ENCODE results near the gene ZNF207. TPM values are rescaled to one million over a fixed set of nuclear protein-coding genes. Genes with fewer than 3 reads are reported as not detected.
A peak's percentile ranks its signal among the peaks of the same experiment; 100 is the strongest.

Gene ZNF207
- total RNA-seq, 1 experiment from 2014 or later, result 223 TPM

DNA sequence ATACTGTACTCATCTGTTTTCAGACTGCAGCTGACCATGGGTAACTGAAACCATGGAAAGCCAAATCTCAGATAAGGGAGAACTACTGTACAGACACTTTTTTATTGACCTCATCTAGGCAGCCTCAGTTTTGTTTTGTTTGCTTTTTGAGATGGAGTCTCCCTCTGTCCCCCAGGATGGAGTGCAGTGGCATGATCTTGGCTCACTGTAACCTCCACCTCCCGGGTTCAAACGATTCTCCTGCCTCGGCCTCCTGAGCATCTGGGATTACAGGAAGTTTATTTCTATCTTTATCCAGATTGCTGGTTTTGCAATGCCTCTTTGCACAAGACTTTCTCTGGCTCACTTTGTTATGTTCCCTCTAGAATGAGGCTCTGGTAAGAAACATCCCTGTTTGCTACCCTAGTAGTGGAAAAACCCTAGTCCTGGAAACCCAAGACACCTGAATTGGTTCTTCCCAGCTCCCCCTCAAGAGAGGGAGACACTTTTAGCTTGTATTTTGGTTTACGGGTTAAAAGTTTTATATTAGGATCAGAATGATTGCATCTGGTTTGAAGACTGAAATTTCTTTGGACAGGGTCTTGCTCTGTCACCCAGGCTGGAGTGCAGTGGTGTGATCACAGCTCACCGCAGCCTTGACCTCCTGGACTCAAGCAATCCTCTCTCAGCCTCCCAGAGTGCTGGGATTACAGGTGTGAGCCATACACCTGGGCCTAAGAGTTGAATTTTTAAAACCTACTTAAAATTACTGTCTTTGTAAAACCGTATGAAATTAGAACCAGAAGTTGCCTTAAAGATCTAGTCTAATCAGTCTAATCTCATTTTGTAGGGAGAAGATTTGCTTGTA lies 38.9 kb downstream of the ZNF207 start (continued):
- TF ChIP-seq GABPB1 (CRISPR knock-in tag; IDR thresholded peaks at IDR 0.05) (no peak), CBFB (CRISPR knock-in tag; IDR thresholded peaks at IDR 0.05; ENCODE audit: low read depth) (no peak), FOXP1 (CRISPR knock-in tag; IDR thresholded peaks at IDR 0.05; ENCODE audit: borderline replicate concordance) (no peak)
- TF ChIP-seq, protein P1, sequence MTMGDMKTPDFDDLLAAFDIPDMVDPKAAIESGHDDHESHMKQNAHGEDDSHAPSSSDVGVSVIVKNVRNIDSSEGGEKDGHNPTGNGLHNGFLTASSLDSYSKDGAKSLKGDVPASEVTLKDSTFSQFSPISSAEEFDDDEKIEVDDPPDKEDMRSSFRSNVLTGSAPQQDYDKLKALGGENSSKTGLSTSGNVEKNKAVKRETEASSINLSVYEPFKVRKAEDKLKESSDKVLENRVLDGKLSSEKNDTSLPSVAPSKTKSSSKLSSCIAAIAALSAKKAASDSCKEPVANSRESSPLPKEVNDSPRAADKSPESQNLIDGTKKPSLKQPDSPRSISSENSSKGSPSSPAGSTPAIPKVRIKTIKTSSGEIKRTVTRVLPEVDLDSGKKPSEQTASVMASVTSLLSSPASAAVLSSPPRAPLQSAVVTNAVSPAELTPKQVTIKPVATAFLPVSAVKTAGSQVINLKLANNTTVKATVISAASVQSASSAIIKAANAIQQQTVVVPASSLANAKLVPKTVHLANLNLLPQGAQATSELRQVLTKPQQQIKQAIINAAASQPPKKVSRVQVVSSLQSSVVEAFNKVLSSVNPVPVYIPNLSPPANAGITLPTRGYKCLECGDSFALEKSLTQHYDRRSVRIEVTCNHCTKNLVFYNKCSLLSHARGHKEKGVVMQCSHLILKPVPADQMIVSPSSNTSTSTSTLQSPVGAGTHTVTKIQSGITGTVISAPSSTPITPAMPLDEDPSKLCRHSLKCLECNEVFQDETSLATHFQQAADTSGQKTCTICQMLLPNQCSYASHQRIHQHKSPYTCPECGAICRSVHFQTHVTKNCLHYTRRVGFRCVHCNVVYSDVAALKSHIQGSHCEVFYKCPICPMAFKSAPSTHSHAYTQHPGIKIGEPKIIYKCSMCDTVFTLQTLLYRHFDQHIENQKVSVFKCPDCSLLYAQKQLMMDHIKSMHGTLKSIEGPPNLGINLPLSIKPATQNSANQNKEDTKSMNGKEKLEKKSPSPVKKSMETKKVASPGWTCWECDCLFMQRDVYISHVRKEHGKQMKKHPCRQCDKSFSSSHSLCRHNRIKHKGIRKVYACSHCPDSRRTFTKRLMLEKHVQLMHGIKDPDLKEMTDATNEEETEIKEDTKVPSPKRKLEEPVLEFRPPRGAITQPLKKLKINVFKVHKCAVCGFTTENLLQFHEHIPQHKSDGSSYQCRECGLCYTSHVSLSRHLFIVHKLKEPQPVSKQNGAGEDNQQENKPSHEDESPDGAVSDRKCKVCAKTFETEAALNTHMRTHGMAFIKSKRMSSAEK (CRISPR knock-in tag; IDR thresholded peaks at IDR 0.05; ENCODE audit: borderline replicate concordance), result no peak

DNA sequence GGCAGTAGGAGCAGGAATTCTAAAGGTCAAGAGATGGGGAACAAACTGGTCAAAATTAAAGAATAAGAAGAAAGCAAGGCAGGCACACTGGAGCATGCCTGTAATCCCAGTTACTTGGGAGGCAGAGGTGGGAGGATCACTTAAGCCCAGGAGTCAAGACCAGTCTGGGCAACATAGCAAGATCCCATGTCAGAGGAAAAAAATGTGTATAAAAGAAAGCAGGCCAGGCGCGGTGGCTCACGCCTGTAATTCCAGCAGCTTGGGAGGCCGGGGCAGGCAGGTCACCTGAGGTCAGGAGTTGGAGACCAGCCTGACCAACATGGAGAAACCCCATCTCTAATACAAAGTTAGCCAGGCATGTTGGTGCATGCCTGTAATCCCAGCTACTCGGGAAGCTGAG lies 43.9 kb downstream of the ZNF207 start:
- peak overlapping the region; percentile 73; the same call in 1 of the 2 replicates for H3K27ac Mint-ChIP-seq
- CTCF ChIA-PET, result interaction anchor here (3.2 kb wide), 1 partner anchor 51 kb away, joined by 12 read pairs; the partner anchor contains the start of gene PSMD11

DNA sequence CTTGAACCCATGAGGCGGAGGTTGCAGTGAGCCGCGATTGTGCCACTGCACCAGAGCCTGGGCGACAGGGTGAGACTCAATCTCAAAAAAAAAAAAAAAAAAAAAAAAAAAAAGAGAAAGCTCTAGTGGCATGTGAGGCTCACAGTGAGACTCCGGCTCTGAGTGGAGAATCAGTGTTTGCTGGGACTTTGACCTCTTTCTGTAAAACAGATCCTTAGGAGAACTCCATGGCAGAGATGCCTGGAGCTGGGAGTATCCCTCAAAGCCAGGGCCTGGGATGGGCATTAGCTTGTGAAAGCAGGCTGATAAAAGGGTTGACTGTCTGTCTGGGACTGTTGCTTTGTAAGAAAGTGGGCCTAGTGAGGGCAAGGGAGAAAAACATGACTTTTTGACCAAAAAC lies 46.4 kb downstream of the ZNF207 start:
- ChIA-PET POLR2A (no interaction called here), CTCF (interaction anchor here (0.7 to 1.6 kb wide), 3 partner anchors 48 to 376 kb away, joined by 3 to 6 read pairs (median 3); partner anchors contain the start of gene PSMD11)
- peaks cover 9% of the 10 kb centered on the region for H3K9me3 Mint-ChIP-seq
- H3K4me3 Mint-ChIP-seq, result no peak overlapping the region
- peak overlapping the region; percentile 83 for H3K27ac Mint-ChIP-seq
- DNase-seq (ENCODE audit: low spot score), result no peak
- no peaks in the 10 kb centered on the region for H3K4me1 Mint-ChIP-seq
- no peak for ATAC-seq
- 0 out of 2 replicates have a peak, but pooled peaks cover 5% of the 10 kb centered on the region for H3K36me3 Mint-ChIP-seq
- no peaks in the 10 kb centered on the region for H3K27me3 Mint-ChIP-seq (ENCODE audit: low read depth)
- TF ChIP-seq, protein P2, sequence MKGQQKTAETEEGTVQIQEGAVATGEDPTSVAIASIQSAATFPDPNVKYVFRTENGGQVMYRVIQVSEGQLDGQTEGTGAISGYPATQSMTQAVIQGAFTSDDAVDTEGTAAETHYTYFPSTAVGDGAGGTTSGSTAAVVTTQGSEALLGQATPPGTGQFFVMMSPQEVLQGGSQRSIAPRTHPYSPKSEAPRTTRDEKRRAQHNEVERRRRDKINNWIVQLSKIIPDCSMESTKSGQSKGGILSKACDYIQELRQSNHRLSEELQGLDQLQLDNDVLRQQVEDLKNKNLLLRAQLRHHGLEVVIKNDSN (CRISPR knock-in tag; IDR thresholded peaks at IDR 0.05), result no peak
- TF ChIP-seq ZNF396 (CRISPR knock-in tag; IDR thresholded peaks at IDR 0.05; ENCODE audit: borderline replicate concordance) (no peak), SP1 (CRISPR knock-in tag; conservative IDR thresholded peaks at IDR 0.05) (no peak), ZNF219 (CRISPR knock-in tag; IDR thresholded peaks at IDR 0.05; ENCODE audit: borderline replicate concordance) (no peak), FOXJ3 (CRISPR knock-in tag; IDR thresholded peaks at IDR 0.05; ENCODE audit: borderline replicate concordance) (no peak), NR2C2 (CRISPR knock-in tag; IDR thresholded peaks at IDR 0.05) (no peak), TCF7 (CRISPR knock-in tag; IDR thresholded peaks at IDR 0.05; ENCODE audit: low read depth) (no peak)
- TF ChIP-seq, protein P3, sequence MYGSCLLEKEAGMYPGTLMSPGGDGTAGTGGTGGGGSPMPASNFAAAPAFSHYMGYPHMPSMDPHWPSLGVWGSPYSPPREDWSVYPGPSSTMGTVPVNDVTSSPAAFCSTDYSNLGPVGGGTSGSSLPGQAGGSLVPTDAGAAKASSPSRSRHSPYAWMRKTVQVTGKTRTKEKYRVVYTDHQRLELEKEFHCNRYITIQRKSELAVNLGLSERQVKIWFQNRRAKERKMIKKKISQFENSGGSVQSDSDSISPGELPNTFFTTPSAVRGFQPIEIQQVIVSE (CRISPR knock-in tag; IDR thresholded peaks at IDR 0.05; ENCODE audit: borderline replicate concordance), result no peak
- TF ChIP-seq, protein P4, sequence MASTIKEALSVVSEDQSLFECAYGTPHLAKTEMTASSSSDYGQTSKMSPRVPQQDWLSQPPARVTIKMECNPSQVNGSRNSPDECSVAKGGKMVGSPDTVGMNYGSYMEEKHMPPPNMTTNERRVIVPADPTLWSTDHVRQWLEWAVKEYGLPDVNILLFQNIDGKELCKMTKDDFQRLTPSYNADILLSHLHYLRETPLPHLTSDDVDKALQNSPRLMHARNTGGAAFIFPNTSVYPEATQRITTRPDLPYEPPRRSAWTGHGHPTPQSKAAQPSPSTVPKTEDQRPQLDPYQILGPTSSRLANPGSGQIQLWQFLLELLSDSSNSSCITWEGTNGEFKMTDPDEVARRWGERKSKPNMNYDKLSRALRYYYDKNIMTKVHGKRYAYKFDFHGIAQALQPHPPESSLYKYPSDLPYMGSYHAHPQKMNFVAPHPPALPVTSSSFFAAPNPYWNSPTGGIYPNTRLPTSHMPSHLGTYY (CRISPR knock-in tag; IDR thresholded peaks at IDR 0.05), result no peak
- TF ChIP-seq, protein P5, sequence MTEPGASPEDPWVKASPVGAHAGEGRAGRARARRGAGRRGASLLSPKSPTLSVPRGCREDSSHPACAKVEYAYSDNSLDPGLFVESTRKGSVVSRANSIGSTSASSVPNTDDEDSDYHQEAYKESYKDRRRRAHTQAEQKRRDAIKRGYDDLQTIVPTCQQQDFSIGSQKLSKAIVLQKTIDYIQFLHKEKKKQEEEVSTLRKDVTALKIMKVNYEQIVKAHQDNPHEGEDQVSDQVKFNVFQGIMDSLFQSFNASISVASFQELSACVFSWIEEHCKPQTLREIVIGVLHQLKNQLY (CRISPR knock-in tag; IDR thresholded peaks at IDR 0.05), result no peak
- TF ChIP-seq, protein P6, sequence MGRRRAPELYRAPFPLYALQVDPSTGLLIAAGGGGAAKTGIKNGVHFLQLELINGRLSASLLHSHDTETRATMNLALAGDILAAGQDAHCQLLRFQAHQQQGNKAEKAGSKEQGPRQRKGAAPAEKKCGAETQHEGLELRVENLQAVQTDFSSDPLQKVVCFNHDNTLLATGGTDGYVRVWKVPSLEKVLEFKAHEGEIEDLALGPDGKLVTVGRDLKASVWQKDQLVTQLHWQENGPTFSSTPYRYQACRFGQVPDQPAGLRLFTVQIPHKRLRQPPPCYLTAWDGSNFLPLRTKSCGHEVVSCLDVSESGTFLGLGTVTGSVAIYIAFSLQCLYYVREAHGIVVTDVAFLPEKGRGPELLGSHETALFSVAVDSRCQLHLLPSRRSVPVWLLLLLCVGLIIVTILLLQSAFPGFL (CRISPR knock-in tag; IDR thresholded peaks at IDR 0.05; ENCODE audit: borderline replicate concordance), result no peak
- TF ChIP-seq, protein P7, sequence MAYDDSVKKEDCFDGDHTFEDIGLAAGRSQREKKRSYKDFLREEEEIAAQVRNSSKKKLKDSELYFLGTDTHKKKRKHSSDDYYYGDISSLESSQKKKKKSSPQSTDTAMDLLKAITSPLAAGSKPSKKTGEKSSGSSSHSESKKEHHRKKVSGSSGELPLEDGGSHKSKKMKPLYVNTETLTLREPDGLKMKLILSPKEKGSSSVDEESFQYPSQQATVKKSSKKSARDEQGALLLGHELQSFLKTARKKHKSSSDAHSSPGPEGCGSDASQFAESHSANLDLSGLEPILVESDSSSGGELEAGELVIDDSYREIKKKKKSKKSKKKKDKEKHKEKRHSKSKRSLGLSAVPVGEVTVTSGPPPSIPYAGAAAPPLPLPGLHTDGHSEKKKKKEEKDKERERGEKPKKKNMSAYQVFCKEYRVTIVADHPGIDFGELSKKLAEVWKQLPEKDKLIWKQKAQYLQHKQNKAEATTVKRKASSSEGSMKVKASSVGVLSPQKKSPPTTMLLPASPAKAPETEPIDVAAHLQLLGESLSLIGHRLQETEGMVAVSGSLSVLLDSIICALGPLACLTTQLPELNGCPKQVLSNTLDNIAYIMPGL (CRISPR knock-in tag; IDR thresholded peaks at IDR 0.05), result no peak

More for the DNA sequence above, 43.9 kb downstream of the ZNF207 start:
- Mint-ChIP-seq H3K36me3 (peaks cover 8% of the 10 kb centered on the region; the same call in 1 of the 2 replicates), H3K4me1 (no peaks in the 10 kb centered on the region), H3K9me3 (peaks cover 9% of the 10 kb centered on the region), H3K4me3 (no peak overlapping the region), H3K27me3 (ENCODE audit: low read depth) (no peaks in the 10 kb centered on the region)
- ATAC-seq (no peak), DNase-seq (ENCODE audit: low spot score) (no peak)
- POLR2A ChIA-PET, result no interaction called here
- TF ChIP-seq ZNF121 (CRISPR knock-in tag; IDR thresholded peaks at IDR 0.05) (peak; percentile 94), CREM (CRISPR knock-in tag; IDR thresholded peaks at IDR 0.05) (no peak), JUN (CRISPR knock-in tag; IDR thresholded peaks at IDR 0.05) (no peak)

All from WTC11 (cell line).